HG02623 (cell line): ENCODE measurements around the gene TOB1.
"Not testable (repeated sequence)": the region's sequence is repeated elsewhere in the genome, so short reads cannot be mapped to it uniquely, and the experiment has no call there.

Experiments
- ATAC-seq: cut with Tn5 transposase; IDR thresholded peaks from one replicate; pipeline ENCODE4 v1.9.1; 2021; ENCODE audit warnings: moderate library complexity; ENCODE audit not compliant: unreplicated experiment

TOB1 gene

GRCh38 chr17:50898369-50899004, 32.3 kb upstream of the TOB1 start:
- no peak for ATAC-seq

- not testable (repeated sequence) for ATAC-seq
These were observed 28.4 kb upstream of the TOB1 start for GRCh38 chr17:50894513-50894912.

- ATAC-seq = no peak
These were observed 27.2 kb upstream of the TOB1 start for GRCh38 chr17:50893183-50893993.

- no peak for ATAC-seq
These were observed 26.1 kb upstream of the TOB1 start for GRCh38 chr17:50892101-50892776.

- ATAC-seq = no peak
These were observed 25.4 kb upstream of the TOB1 start for GRCh38 chr17:50891577-50891989.

GRCh38 chr17:50890675-50891516, 24.7 kb upstream of the TOB1 start:
- ATAC-seq = no peak

GRCh38 chr17:50889528-50890118, 23.5 kb upstream of the TOB1 start:
- no peak for ATAC-seq

- no peak for ATAC-seq
These were observed 21.6 kb upstream of the TOB1 start for GRCh38 chr17:50887705-50888245.

GRCh38 chr17:50884439-50885311, 18.5 kb upstream of the TOB1 start:
- no peak for ATAC-seq

GRCh38 chr17:50883850-50884438, 17.8 kb upstream of the TOB1 start:
- ATAC-seq = no peak

- no peak for ATAC-seq
These were observed 16.7 kb upstream of the TOB1 start for GRCh38 chr17:50882851-50883250.

- no peak for ATAC-seq
These were observed 15.0 kb upstream of the TOB1 start for GRCh38 chr17:50881182-50881581.

- no peak for ATAC-seq
These were observed 12.9 kb upstream of the TOB1 start for GRCh38 chr17:50879086-50879485.

GRCh38 chr17:50877838-50878237, 11.7 kb upstream of the TOB1 start:
- ATAC-seq = no peak

GRCh38 chr17:50877042-50877441, 10.9 kb upstream of the TOB1 start:
- ATAC-seq = not testable (repeated sequence)

GRCh38 chr17:50875074-50875473, 8.9 kb upstream of the TOB1 start:
- no peak for ATAC-seq

GRCh38 chr17:50872710-50873424, 6.7 kb upstream of the TOB1 start:
- no peak for ATAC-seq

GRCh38 chr17:50871898-50872297, 5.7 kb upstream of the TOB1 start:
- no peak for ATAC-seq
